CD14-positive monocyte (primary cell): ENCODE measurements around the gene SERPINA1. TPM values are rescaled to one million over a fixed set of nuclear protein-coding genes. Genes with fewer than 3 reads are reported as not detected.
A peak's percentile ranks its signal among the peaks of the same experiment; 100 is the strongest.

Experiments
- DNase-seq, 3 donors: peaks; one replicate each; pipeline ENCODE4 v3.0.0-alpha.2; 2011 to 2022
- H2AFZ ChIP-seq: 2 replicates; pipeline ENCODE4 v1.6.0; 2012; ENCODE audit warnings: mild to moderate bottlenecking, low read depth, low read length, inconsistent platforms; ENCODE audit not compliant: insufficient read depth, poor library complexity, severe bottlenecking
- H3K27ac ChIP-seq, 2 donors: 1 replicate in 1 of 2; 2 replicates in 1 of 2; pipeline ENCODE4 v1.5.1; 2012 to 2013; ENCODE audit warnings: low read length in 2 of 2, control low read depth in 1 of 2, inconsistent platforms in 1 of 2, low read depth in 1 of 2, mild to moderate bottlenecking in 1 of 2
- H3K27me3 ChIP-seq, 2 donors: one replicate each; pipeline versions ENCODE4 v1.6.0 to v1.6.1; 2011 to 2013; ENCODE audit warnings: low read length in 2 of 2; ENCODE audit not compliant: control insufficient read depth in 2 of 2, insufficient read depth in 2 of 2
- H3K36me3 ChIP-seq, 2 donors: replicated peaks in 1 of 2; 1 replicate in 1 of 2; 2 replicates in 1 of 2; pipeline versions ENCODE4 v1.5.1 to v1.6.1; 2012 to 2013; ENCODE audit warnings: low read length in 2 of 2, control low read depth in 1 of 2, inconsistent platforms in 1 of 2, mild to moderate bottlenecking in 1 of 2; ENCODE audit not compliant: insufficient read depth in 2 of 2, control insufficient read depth in 1 of 2
- H3K4me1 ChIP-seq, 2 donors: 1 replicate in 1 of 2; 2 replicates in 1 of 2; pipeline versions ENCODE4 v1.5.1 to v1.6.1; 2012 to 2013; ENCODE audit warnings: low read length in 2 of 2, control low read depth in 1 of 2, inconsistent platforms in 1 of 2, mild to moderate bottlenecking in 1 of 2, moderate library complexity in 1 of 2; ENCODE audit not compliant: insufficient read depth in 2 of 2, control insufficient read depth in 1 of 2
- H3K4me2 ChIP-seq: replicated peaks from 2 replicates; pipeline ENCODE3; 2012; ENCODE audit warnings: low read length, moderate library complexity, mild to moderate bottlenecking; ENCODE audit not compliant: poor library complexity, severe bottlenecking; ENCODE audit errors: extremely low read depth
- H3K4me3 ChIP-seq, 3 experiments: fragments of 200-600 bp in 1 of 3; sonication (generic) in 1 of 3; replicated peaks in 1 of 3; 1 replicate in 2 of 3; 2 replicates in 1 of 3; pipeline ENCODE4 v1.5.1; 2011 to 2013; ENCODE audit warnings: low read length in 3 of 3, mild to moderate bottlenecking in 3 of 3, control low read depth in 2 of 3, low read depth in 2 of 3, inconsistent platforms in 1 of 3, moderate library complexity in 1 of 3
- H3K79me2 ChIP-seq: 2 replicates; pipeline ENCODE4 v1.6.0; 2012; ENCODE audit warnings: mild to moderate bottlenecking, control low read depth, inconsistent platforms, low read length, moderate library complexity; ENCODE audit not compliant: insufficient read depth
- H3K9ac ChIP-seq: 2 replicates; pipeline ENCODE4 v1.6.0; 2017; ENCODE audit warnings: low read length, mild to moderate bottlenecking; ENCODE audit not compliant: insufficient read depth, poor library complexity, severe bottlenecking
- H3K9me3 ChIP-seq, 2 donors: replicated peaks in 1 of 2; 1 replicate in 1 of 2; 2 replicates in 1 of 2; pipeline versions ENCODE4 v1.5.1 to v1.6.1; 2012 to 2013; ENCODE audit warnings: low read length in 2 of 2, control low read depth in 1 of 2; ENCODE audit not compliant: control insufficient read depth in 1 of 2, insufficient read depth in 1 of 2
- H4K20me1 ChIP-seq: 2 replicates; pipeline ENCODE4 v1.6.0; 2012; ENCODE audit warnings: mild to moderate bottlenecking, low read length, control low read depth, moderate library complexity; ENCODE audit not compliant: insufficient read depth
- H3K27ac Mint-ChIP-seq, 7 donors: one replicate each; pipeline ENCODE4 v1.8.0; 2020; ENCODE audit warnings: mild to moderate bottlenecking in 7 of 7, mixed read lengths in 7 of 7, moderate library complexity in 6 of 7, inconsistent platforms in 2 of 7
- H3K27me3 Mint-ChIP-seq, 3 donors: one replicate each; pipeline ENCODE4 v1.8.0; 2021 to 2022; ENCODE audit warnings: low read depth in 3 of 3, mild to moderate bottlenecking in 3 of 3, mixed read lengths in 3 of 3, moderate library complexity in 3 of 3, inconsistent platforms in 1 of 3
- H3K36me3 Mint-ChIP-seq, 2 donors: one replicate each; pipeline ENCODE4 v1.8.0; 2020; ENCODE audit warnings: mixed read lengths in 2 of 2, inconsistent platforms in 1 of 2, mild to moderate bottlenecking in 1 of 2
- H3K4me1 Mint-ChIP-seq: one replicate; pipeline ENCODE4 v1.8.0; 2020; ENCODE audit warnings: mild to moderate bottlenecking, mixed read lengths
- H3K4me3 Mint-ChIP-seq, 2 donors: one replicate each; pipeline ENCODE4 v1.8.0; 2020; ENCODE audit warnings: mild to moderate bottlenecking in 2 of 2, mixed read lengths in 2 of 2, moderate library complexity in 1 of 2
- H3K9me3 Mint-ChIP-seq, 7 donors: one replicate each; pipeline ENCODE4 v1.8.0; 2020 to 2022; ENCODE audit warnings: mixed read lengths in 7 of 7, mild to moderate bottlenecking in 6 of 7, moderate library complexity in 6 of 7, inconsistent platforms in 2 of 7
- WGBS: methylation state at CpG from one replicate; pipeline ENCODE4 v1.1.5; 2013; ENCODE audit warnings: missing lambda C conversion rate; ENCODE audit not compliant: insufficient coverage; 5-methylcytosine and 5-hydroxymethylcytosine counted together
- intact Hi-C, 2 donors: fragments of 100-400 bp; cut with micrococcal nuclease; formaldehyde crosslinking; loops; one replicate each; pipeline versions ENCODE4 v1.15.0 to v1.15.1; 2023
- polyA plus RNA-seq, 3 donors: library from polyadenylated mRNA; depleted of rRNA in 1 of 3; unstranded in 2 of 3; stranded (reverse) in 1 of 3; fragments of 300-500 nt in 2 of 3; fragments of >200 nt in 1 of 3; fragmentation: Illumina TruSeq in 2 of 3; gene quantifications; 1 replicate in 2 of 3; 2 replicates in 1 of 3; pipeline ENCODE4 v1.2.3, GENCODE V29; 2012 to 2021
- TF ChIP-seq, protein P1 (sequence below): fragments of 200-600 bp; IDR thresholded peaks from one replicate; pipeline ENCODE4 v1.8.0; 2022; ENCODE audit warnings: antibody characterized with exemption, mild to moderate bottlenecking

Gene SERPINA1
- polyA plus RNA-seq, 3 donors, result 1,278 to 2,075 (median 2,042) TPM

DNA sequence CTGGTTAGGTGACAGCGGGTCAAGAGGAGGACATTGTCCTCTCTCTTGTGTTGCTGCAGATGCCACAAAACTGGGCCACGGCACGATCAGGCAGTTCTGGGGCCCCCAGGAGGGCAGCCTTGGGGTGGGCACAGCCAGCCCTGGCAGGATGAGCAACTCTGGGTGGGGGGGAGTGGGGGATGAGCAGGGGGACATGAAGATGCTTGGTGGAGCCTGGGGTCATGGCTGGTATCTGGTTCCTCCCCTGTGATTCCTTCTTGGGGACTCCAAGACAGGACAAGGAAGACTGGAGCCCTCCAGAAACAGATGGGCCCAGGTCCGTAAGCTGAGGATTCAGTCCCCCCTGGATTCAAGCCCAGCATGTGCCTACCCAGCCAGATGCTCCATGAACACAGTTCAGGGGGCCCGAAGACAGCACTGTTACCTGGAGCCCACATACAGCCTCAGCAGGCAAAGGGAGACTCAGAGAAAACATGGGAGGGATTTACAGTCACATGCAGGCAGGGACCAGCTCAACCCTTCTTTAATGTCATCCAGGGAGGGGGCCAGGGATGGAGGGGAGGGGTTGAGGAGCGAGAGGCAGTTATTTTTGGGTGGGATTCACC, 10.4 kb downstream of the SERPINA1 start:
- no peak overlapping the region for H3K4me3 ChIP-seq
- no peaks in the 10 kb centered on the region for H3K9me3 ChIP-seq
- Mint-ChIP-seq H3K27ac (peak overlapping the region in 6 of 7 donors; percentile 1 to 67 (median 40)), H3K9me3 (peaks cover 0 to 3% (median 0%) of the 10 kb centered on the region in 7 donors), H3K4me3 (no peak overlapping the region), H3K27me3 (peaks cover 0 to 9% (median 7%) of the 10 kb centered on the region in 3 donors), H3K36me3 (peaks cover 63 to 68% of the 10 kb centered on the region in 2 donors), H3K4me1 (peaks cover 28% of the 10 kb centered on the region)
- H3K4me2 ChIP-seq, result no peak overlapping the region
- H2AFZ ChIP-seq, result no peak overlapping the region
- TF ChIP-seq, protein P1, sequence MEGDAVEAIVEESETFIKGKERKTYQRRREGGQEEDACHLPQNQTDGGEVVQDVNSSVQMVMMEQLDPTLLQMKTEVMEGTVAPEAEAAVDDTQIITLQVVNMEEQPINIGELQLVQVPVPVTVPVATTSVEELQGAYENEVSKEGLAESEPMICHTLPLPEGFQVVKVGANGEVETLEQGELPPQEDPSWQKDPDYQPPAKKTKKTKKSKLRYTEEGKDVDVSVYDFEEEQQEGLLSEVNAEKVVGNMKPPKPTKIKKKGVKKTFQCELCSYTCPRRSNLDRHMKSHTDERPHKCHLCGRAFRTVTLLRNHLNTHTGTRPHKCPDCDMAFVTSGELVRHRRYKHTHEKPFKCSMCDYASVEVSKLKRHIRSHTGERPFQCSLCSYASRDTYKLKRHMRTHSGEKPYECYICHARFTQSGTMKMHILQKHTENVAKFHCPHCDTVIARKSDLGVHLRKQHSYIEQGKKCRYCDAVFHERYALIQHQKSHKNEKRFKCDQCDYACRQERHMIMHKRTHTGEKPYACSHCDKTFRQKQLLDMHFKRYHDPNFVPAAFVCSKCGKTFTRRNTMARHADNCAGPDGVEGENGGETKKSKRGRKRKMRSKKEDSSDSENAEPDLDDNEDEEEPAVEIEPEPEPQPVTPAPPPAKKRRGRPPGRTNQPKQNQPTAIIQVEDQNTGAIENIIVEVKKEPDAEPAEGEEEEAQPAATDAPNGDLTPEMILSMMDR, result no peak
- no peak overlapping the region for H3K9ac ChIP-seq
- no peaks in the 10 kb centered on the region for H3K27me3 ChIP-seq
- H3K36me3 ChIP-seq, result peaks cover 64 to 67% of the 10 kb centered on the region in 2 donors
- peaks cover 3% of the 10 kb centered on the region for H3K79me2 ChIP-seq
- DNase-seq, result no peak
- peak overlapping the region in 1 of 2 donors; percentile 9 for H3K27ac ChIP-seq
- H4K20me1 ChIP-seq, result peaks cover 52% of the 10 kb centered on the region
- 100% methylated on average over 4 of the region's 6 CpGs for WGBS
- intact Hi-C loops, result no loop called here
- H3K4me1 ChIP-seq, result peaks cover 8 to 23% of the 10 kb centered on the region in 2 donors

DNA sequence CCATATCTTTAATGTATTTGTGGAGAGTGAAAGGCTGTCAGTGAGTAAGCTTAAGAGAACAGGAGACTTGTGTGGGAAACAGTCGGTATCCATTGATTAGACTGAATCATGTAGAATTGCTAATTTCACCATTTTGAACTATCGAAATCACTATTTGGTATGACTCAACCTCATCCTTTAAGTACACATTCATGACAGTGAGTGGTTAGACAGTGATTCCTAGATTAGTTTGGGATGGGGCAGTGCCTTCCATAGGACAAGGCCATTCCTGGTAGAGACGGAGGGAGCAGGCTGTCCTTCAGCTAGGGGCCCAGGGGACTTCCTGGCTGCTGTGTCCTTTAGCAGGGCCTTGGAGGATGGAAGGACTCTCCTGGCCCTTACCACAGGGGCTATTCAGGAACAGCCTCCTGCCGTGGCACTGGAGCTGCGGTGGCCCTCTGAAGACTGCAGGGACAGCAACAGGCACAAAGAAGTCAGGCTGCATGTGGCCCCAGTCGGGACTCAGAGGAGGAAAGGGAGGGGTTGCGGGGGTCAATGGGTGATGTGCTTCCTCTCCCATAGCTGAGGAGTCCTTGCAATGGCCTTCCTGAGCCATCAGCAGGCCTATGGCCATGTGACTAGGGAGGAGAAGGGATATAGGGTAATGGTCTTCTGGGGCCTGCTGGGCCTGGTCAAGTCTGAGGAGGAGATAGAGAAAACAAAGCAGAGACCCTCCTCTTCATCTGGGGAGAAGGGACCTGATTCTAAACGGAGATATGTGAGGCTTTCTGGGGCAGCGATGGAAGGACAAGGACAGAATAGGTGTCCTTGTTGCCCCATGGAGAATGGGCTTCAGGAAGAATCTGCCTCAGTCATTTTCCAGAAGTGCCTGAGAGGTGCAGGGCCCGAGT, 11.2 kb downstream of the SERPINA1 start:
- Mint-ChIP-seq H3K27me3 (peaks cover 0 to 12% (median 7%) of the 10 kb centered on the region in 3 donors), H3K27ac (peak overlapping the region in 3 of 7 donors; percentile 52 to 85 (median 76)), H3K9me3 (peaks cover 0 to 3% (median 0%) of the 10 kb centered on the region in 7 donors), H3K4me1 (peaks cover 21% of the 10 kb centered on the region), H3K36me3 (peaks cover 56 to 61% of the 10 kb centered on the region in 2 donors), H3K4me3 (no peak overlapping the region)
- no peak for DNase-seq
- peaks cover under 1 to 16% of the 10 kb centered on the region in 2 donors for H3K4me1 ChIP-seq
- H3K9me3 ChIP-seq, result no peaks in the 10 kb centered on the region
- TF ChIP-seq, protein P1, result no peak
- H3K27ac ChIP-seq, result peak overlapping the region in 1 of 2 donors; percentile 38
- H3K4me2 ChIP-seq, result no peak overlapping the region
- H3K36me3 ChIP-seq, result peaks cover 56 to 59% of the 10 kb centered on the region in 2 donors
- intact Hi-C loops, result no loop called here
- no peak overlapping the region for H3K9ac ChIP-seq
- WGBS, result 90% methylated on average over 7 of the region's 10 CpGs
- H3K79me2 ChIP-seq, result no peaks in the 10 kb centered on the region
- H4K20me1 ChIP-seq, result peaks cover 45% of the 10 kb centered on the region
- H3K27me3 ChIP-seq, result no peaks in the 10 kb centered on the region
- no peak overlapping the region for H2AFZ ChIP-seq
- no peak overlapping the region for H3K4me3 ChIP-seq
